ENCODE measurements around the gene TSPAN15.
A peak's percentile ranks its signal among the peaks of the same experiment; 100 is the strongest.

DNA sequence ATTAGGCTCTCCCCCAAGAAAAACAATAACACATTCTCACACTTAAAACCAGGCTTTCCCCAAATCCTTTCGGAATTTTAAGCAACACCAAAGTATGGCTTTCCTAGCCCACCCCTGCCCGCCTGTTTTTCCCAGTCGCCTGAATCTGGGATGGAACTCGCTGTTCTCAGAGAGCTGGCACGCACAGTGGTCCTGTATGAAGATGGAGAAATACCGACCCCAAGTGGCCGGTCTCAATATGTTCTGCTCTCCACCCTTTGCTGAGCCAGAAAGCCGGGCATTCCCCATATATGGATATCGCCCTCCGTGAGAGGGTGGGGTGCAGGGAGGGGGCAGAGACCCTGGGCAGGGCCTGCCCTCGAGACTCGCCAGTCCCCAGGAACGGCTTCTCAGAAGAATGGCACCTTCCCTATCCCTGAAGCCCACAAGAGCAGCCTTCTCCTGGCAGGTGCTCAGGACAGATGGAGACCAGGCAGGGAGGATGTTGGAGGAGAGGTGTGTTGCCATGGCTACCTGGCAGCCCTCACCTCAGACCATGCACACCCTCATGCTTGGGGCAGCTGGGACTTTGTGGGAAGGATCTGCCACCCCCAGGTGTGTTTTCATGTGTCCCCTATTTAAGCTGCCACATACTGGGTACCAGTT is 37.9 kb upstream of the TSPAN15 start:
- TF ChIP-seq, protein P1, sequence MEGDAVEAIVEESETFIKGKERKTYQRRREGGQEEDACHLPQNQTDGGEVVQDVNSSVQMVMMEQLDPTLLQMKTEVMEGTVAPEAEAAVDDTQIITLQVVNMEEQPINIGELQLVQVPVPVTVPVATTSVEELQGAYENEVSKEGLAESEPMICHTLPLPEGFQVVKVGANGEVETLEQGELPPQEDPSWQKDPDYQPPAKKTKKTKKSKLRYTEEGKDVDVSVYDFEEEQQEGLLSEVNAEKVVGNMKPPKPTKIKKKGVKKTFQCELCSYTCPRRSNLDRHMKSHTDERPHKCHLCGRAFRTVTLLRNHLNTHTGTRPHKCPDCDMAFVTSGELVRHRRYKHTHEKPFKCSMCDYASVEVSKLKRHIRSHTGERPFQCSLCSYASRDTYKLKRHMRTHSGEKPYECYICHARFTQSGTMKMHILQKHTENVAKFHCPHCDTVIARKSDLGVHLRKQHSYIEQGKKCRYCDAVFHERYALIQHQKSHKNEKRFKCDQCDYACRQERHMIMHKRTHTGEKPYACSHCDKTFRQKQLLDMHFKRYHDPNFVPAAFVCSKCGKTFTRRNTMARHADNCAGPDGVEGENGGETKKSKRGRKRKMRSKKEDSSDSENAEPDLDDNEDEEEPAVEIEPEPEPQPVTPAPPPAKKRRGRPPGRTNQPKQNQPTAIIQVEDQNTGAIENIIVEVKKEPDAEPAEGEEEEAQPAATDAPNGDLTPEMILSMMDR (IDR thresholded peaks at IDR 0.05): peak; percentile 39 to 49 (median 47)
- TF ChIP-seq POLR2AphosphoS5 (IDR thresholded peaks at IDR 0.05): peak in 1 of 3 donors; percentile 23
